HCT116 (cell line): ENCODE measurements around the gene USP2. TPM values are rescaled to one million over a fixed set of nuclear protein-coding genes. Genes with fewer than 3 reads are reported as not detected.

Experiments used
- ATAC-seq: fragments of 200-7000 bp; cut with Tn5 transposase; 2 replicates; pipeline ENCODE4 v1.9.1; 2020; ENCODE audit warnings: mild to moderate bottlenecking, moderate library complexity
- BruUV-seq: library from RNA; stranded (reverse); fragments of 400-500 nt; replicated peaks from 2 replicates; lab custom pipeline; 2021; lab: Mats Ljungman, UMichigan
- CTCF ChIA-PET: fragments of 300-600 bp; sonication (Branson Sonifier 250); formaldehyde crosslinking; loops from one replicate; lab custom pipeline; 2021; ENCODE audit warnings: antibody characterized with exemption; lab: Charles Lee
- POLR2A ChIA-PET: fragments of 300-600, 350-600 bp; sonication (Branson Sonifier 250); formaldehyde crosslinking; loops from one replicate; lab custom pipeline; 2021; ENCODE audit warnings: antibody characterized with exemption; lab: Charles Lee
- RAD21 ChIA-PET, 2 experiments: fragments of 300-600 bp; sonication (Branson Sonifier 250); formaldehyde crosslinking; loops; one replicate each; lab custom pipeline; 2023; ENCODE audit warnings: low total read pairs in 2 of 2; ENCODE audit not compliant: uncharacterized antibody in 2 of 2, unreplicated experiment in 2 of 2, low non-redundant PET in 1 of 2; lab: Charles Lee
- DNase-seq: peaks from one replicate; pipeline ENCODE4 v3.0.0-alpha.2; 2010; ENCODE audit warnings: low read depth, low spot score
- H2AFZ ChIP-seq: fragments of 200-600 bp; shearing (Covaris generic), sonication (generic); 2 replicates; pipeline ENCODE4 v1.6.1; 2017; ENCODE audit warnings: low read depth, mixed run types, mixed read lengths, antibody characterized with exemption, low read length; ENCODE audit not compliant: poor library complexity, severe bottlenecking
- H3K27ac ChIP-seq: 2 replicates; pipeline ENCODE4 v1.5.1; 2012; ENCODE audit warnings: low read depth, low read length
- H3K27me3 ChIP-seq: fragments of 200-600 bp; sonication (generic); 2 replicates; pipeline ENCODE4 v1.6.1; 2016; ENCODE audit warnings: mixed run types, low read length, mixed read lengths; ENCODE audit not compliant: insufficient read depth
- H3K36me3 ChIP-seq, 2 experiments: fragments of 200-500 bp in 1 of 2; fragments of 200-600 bp in 1 of 2; sonication (Bioruptor generic) in 1 of 2; sonication (generic) in 1 of 2; 2 replicates each; pipeline versions ENCODE4 v1.5.1 to v1.6.1; 2014 to 2016; ENCODE audit warnings: low read length in 2 of 2, inconsistent platforms in 1 of 2, mixed read lengths in 1 of 2, mixed run types in 1 of 2; ENCODE audit not compliant: insufficient read depth in 2 of 2, control insufficient read depth in 1 of 2
- H3K4me1 ChIP-seq, 2 experiments: fragments of 200-600 bp in 1 of 2; sonication (generic) in 1 of 2; 2 replicates each; pipeline versions ENCODE4 v1.5.1 to v1.6.1; 2012 to 2017; ENCODE audit warnings: low read length in 2 of 2, inconsistent platforms in 1 of 2, mild to moderate bottlenecking in 1 of 2, mixed read lengths in 1 of 2, mixed run types in 1 of 2, moderate library complexity in 1 of 2; ENCODE audit not compliant: insufficient read depth in 2 of 2, control insufficient read depth in 1 of 2
- H3K4me2 ChIP-seq: fragments of 200-600 bp; sonication (generic); 2 replicates; pipeline ENCODE4 v1.6.1; 2017; ENCODE audit warnings: mixed run types, low read length, mixed read lengths
- H3K4me3 ChIP-seq, 2 experiments: fragments of 200-600 bp in 1 of 2; sonication (generic) in 1 of 2; replicated peaks in 1 of 2; 2 replicates each; pipeline ENCODE4 v1.5.1; 2011 to 2016; ENCODE audit warnings: low read length in 2 of 2, control low read depth in 1 of 2, low read depth in 1 of 2, mild to moderate bottlenecking in 1 of 2, mixed read lengths in 1 of 2, mixed run types in 1 of 2
- H3K79me2 ChIP-seq: fragments of 200-600 bp; sonication (generic); 2 replicates; pipeline ENCODE4 v1.6.1; 2017; ENCODE audit warnings: mild to moderate bottlenecking, mixed run types, low read length, moderate library complexity, mixed read lengths; ENCODE audit not compliant: insufficient read depth
- H3K9ac ChIP-seq: fragments of 200-600 bp; sonication (generic); 2 replicates; pipeline ENCODE4 v1.6.1; 2016; ENCODE audit warnings: low read length, mixed read lengths
- H3K9me2 ChIP-seq: fragments of 200-600 bp; sonication (generic), shearing (Covaris generic); 2 replicates; pipeline ENCODE4 v1.6.1; 2017; ENCODE audit warnings: mixed run types, mild to moderate bottlenecking, moderate library complexity; ENCODE audit not compliant: insufficient read depth
- H3K9me3 ChIP-seq, 2 experiments: fragments of 200-500 bp in 1 of 2; fragments of 200-600 bp in 1 of 2; sonication (Bioruptor generic) in 1 of 2; sonication (generic) in 1 of 2; 2 replicates each; pipeline ENCODE4 v1.6.1; 2014 to 2017; ENCODE audit warnings: low read length in 2 of 2, mixed read lengths in 2 of 2, inconsistent platforms in 1 of 2, low read depth in 1 of 2, mild to moderate bottlenecking in 1 of 2, mixed run types in 1 of 2, moderate library complexity in 1 of 2; ENCODE audit not compliant: control insufficient read depth in 1 of 2, insufficient read depth in 1 of 2
- H4K20me1 ChIP-seq: fragments of 200-600 bp; sonication (generic), shearing (Covaris generic); 2 replicates; pipeline ENCODE4 v1.6.1; 2017; ENCODE audit warnings: mixed run types, mild to moderate bottlenecking, moderate library complexity; ENCODE audit not compliant: insufficient read depth
- CBX3 ChIP-seq: IDR thresholded peaks from 2 replicates; pipeline ENCODE4 v1.6.1; 2012; ENCODE audit warnings: low read depth
- CEBPB ChIP-seq: IDR thresholded peaks from 2 replicates; pipeline ENCODE4 v1.6.1; 2012; ENCODE audit warnings: low read depth
- ELF1 ChIP-seq: IDR thresholded peaks from 2 replicates; pipeline ENCODE4 v1.6.1; 2012; ENCODE audit warnings: low read depth, borderline replicate concordance
- EZH2phosphoT487 ChIP-seq: fragments of 200-600 bp; IDR thresholded peaks from 2 replicates; pipeline ENCODE4 v1.6.1; 2018; ENCODE audit warnings: antibody characterized with exemption, borderline replicate concordance
- FOSL1 ChIP-seq: IDR thresholded peaks from 2 replicates; pipeline ENCODE4 v1.6.1; 2012; ENCODE audit warnings: low read depth
- JUND ChIP-seq: IDR thresholded peaks from 2 replicates; pipeline ENCODE4 v1.6.1; 2012
- POLR2A ChIP-seq: IDR thresholded peaks from 2 replicates; pipeline ENCODE4 v1.7.0; 2011; ENCODE audit warnings: borderline replicate concordance; ENCODE audit not compliant: insufficient read depth, insufficient read length; ENCODE audit errors: extremely low read depth
- POLR2AphosphoS5 ChIP-seq: IDR thresholded peaks from 2 replicates; pipeline ENCODE4 v1.6.1; 2011; ENCODE audit warnings: mild to moderate bottlenecking, low read depth, low read length, moderate library complexity
- RAD21 ChIP-seq: IDR thresholded peaks from 2 replicates; pipeline ENCODE4 v1.6.1; 2012; ENCODE audit warnings: low read depth, mild to moderate bottlenecking
- SRF ChIP-seq: IDR thresholded peaks from 2 replicates; pipeline ENCODE4 v1.6.1; 2012; ENCODE audit warnings: low read depth
- TCF7L2 ChIP-seq: IDR thresholded peaks from 2 replicates; pipeline ENCODE4 v1.7.0; 2011; ENCODE audit warnings: borderline replicate concordance, inconsistent platforms; ENCODE audit not compliant: insufficient read depth, insufficient read length; ENCODE audit errors: extremely low read depth
- ZFX ChIP-seq: fragments of 450-650 bp; IDR thresholded peaks from 2 replicates; pipeline ENCODE4 v1.6.1; 2017
- intact Hi-C: fragments of 100-400 bp; cut with micrococcal nuclease; formaldehyde crosslinking; loops from 2 replicates; pipeline ENCODE4 v1.10.0; 2022
- total RNA-seq: library from RNA; stranded (reverse); gene quantifications from one replicate; pipeline ENCODE4 v1.2.1, GENCODE V29; 2021; ENCODE audit not compliant: unreplicated experiment
- TF ChIP-seq, protein P1 (sequence below): IDR thresholded peaks from 2 replicates; pipeline ENCODE4 v1.6.1; 2012; ENCODE audit warnings: low read depth
- TF ChIP-seq, protein P2 (sequence below): IDR thresholded peaks from 2 replicates; pipeline ENCODE4 v1.6.1; 2011; ENCODE audit warnings: mild to moderate bottlenecking, low read length, moderate library complexity; ENCODE audit not compliant: insufficient replicate concordance; ENCODE audit errors: extremely low read depth

Gene USP2
- total RNA-seq, 1 experiment from 2014 or later, result 5.0 TPM

DNA sequence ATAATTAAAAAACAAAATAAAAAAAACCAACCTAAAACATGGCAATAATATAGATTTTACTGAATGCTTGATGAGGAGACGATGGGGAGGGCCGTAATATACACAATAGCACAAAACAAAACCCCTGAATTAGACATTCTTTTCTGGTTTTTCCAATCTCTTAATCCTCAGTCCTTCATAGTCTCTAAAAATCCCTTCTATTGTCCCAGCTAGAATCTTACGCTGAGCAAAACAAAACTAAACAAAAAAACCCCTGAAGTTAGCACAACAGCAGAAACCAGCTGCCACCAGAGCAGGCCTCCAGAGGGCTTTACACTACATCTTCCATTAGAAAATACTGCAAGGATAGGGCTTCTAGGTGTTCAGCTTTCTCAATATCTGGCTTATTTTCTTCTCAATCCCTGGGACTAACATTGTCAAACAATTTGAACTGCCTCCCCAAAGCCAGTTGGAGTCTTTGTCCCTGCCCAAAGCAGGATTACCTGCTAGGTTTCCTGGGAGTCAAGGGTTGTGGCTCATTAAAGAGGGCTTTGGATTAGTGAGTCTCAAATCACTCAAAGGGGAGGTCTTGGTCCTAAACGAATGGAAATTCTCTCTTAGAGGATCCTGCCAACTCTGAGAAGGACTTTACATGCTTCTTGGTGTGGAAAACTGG is 49.3 kb downstream of the USP2 start:
- no peak overlapping the region for H3K27ac ChIP-seq
- intact Hi-C loops, result no loop called here
- POLR2A ChIA-PET, result no interaction called here

More for the DNA sequence above, 49.3 kb downstream of the USP2 start:
- ATAC-seq (no peak), DNase-seq (no peak)
- no peaks in the 10 kb centered on the region for H4K20me1 ChIP-seq
- H3K27me3 ChIP-seq, result no peaks in the 10 kb centered on the region
- TF ChIP-seq FOSL1 (no peak), POLR2A (no peak), JUND (no peak), POLR2AphosphoS5 (no peak), TCF7L2 (no peak), ELF1 (no peak), CEBPB (no peak), SRF (no peak), EZH2phosphoT487 (no peak), CBX3 (no peak), ZFX (no peak), RAD21 (no peak)
- TF ChIP-seq, protein P1, sequence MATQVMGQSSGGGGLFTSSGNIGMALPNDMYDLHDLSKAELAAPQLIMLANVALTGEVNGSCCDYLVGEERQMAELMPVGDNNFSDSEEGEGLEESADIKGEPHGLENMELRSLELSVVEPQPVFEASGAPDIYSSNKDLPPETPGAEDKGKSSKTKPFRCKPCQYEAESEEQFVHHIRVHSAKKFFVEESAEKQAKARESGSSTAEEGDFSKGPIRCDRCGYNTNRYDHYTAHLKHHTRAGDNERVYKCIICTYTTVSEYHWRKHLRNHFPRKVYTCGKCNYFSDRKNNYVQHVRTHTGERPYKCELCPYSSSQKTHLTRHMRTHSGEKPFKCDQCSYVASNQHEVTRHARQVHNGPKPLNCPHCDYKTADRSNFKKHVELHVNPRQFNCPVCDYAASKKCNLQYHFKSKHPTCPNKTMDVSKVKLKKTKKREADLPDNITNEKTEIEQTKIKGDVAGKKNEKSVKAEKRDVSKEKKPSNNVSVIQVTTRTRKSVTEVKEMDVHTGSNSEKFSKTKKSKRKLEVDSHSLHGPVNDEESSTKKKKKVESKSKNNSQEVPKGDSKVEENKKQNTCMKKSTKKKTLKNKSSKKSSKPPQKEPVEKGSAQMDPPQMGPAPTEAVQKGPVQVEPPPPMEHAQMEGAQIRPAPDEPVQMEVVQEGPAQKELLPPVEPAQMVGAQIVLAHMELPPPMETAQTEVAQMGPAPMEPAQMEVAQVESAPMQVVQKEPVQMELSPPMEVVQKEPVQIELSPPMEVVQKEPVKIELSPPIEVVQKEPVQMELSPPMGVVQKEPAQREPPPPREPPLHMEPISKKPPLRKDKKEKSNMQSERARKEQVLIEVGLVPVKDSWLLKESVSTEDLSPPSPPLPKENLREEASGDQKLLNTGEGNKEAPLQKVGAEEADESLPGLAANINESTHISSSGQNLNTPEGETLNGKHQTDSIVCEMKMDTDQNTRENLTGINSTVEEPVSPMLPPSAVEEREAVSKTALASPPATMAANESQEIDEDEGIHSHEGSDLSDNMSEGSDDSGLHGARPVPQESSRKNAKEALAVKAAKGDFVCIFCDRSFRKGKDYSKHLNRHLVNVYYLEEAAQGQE, result no peak
- TF ChIP-seq, protein P2, sequence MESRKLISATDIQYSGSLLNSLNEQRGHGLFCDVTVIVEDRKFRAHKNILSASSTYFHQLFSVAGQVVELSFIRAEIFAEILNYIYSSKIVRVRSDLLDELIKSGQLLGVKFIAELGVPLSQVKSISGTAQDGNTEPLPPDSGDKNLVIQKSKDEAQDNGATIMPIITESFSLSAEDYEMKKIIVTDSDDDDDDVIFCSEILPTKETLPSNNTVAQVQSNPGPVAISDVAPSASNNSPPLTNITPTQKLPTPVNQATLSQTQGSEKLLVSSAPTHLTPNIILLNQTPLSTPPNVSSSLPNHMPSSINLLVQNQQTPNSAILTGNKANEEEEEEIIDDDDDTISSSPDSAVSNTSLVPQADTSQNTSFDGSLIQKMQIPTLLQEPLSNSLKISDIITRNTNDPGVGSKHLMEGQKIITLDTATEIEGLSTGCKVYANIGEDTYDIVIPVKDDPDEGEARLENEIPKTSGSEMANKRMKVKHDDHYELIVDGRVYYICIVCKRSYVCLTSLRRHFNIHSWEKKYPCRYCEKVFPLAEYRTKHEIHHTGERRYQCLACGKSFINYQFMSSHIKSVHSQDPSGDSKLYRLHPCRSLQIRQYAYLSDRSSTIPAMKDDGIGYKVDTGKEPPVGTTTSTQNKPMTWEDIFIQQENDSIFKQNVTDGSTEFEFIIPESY, result no peak
- H3K9me2 ChIP-seq, result no peaks in the 10 kb centered on the region
- H3K4me1 ChIP-seq, result peaks cover 9 to 19% of the 10 kb centered on the region in 2 experiments
- no peak overlapping the region for H3K4me3 ChIP-seq
- peaks cover 28% of the 10 kb centered on the region for H3K79me2 ChIP-seq
- ChIA-PET RAD21 (no interaction called here), CTCF (interaction anchor here (1.1 kb wide), 1 partner anchor 8 kb away, joined by 3 read pairs; no protein-coding TSS in a partner anchor)
- no TSS peak for BruUV-seq
- peaks cover 0 to 12% of the 10 kb centered on the region in 2 experiments; a peak in 2 of 4 replicates for H3K36me3 ChIP-seq
- H3K9me3 ChIP-seq, result no peaks in the 10 kb centered on the region
- no peak overlapping the region for H3K9ac ChIP-seq
- no peak overlapping the region for H2AFZ ChIP-seq
- no peak overlapping the region for H3K4me2 ChIP-seq
